PC-3 (cell line): ENCODE measurements around the gene CHRNG.

Experiments
- EZH2 ChIP-seq: fragments of 300-600 bp; sonication (generic); IDR thresholded peaks from one replicate; pipeline ENCODE4 v1.6.1; 2017; ENCODE audit warnings: antibody characterized with exemption, mild to moderate bottlenecking, low read length; ENCODE audit not compliant: unreplicated experiment
- EZH2phosphoT487 ChIP-seq: fragments of 300-600 bp; sonication (generic); IDR thresholded peaks from 2 replicates; pipeline ENCODE4 v1.6.1; 2018; ENCODE audit warnings: mild to moderate bottlenecking, antibody characterized with exemption, low read length, borderline replicate concordance
- TF ChIP-seq, protein P1 (sequence below): fragments of 300-600 bp; sonication (generic); conservative IDR thresholded peaks from 2 replicates; pipeline ENCODE4 v1.5.1; 2017; ENCODE audit warnings: antibody characterized with exemption, low read depth, mild to moderate bottlenecking, low read length

DNA sequence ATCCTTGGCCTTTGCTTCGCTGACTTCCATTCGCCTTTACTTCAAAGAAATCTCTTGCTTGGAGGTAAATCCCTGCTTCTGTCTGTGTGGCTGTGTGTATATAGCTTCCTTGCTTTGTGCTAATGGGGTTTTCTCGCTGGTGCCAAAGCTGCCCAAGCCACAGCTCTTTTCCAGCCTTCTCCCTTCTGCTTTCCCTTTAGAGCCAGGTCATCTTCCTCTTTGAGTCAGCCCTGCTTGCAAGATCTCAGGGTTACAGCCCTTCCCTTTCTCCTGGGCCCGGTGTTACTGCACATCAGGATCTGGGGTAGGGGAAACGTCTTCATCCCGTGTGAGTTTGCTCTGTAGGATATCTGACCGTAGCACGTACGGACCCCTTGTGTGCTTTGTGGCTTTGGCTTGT lies 30.0 kb downstream of the CHRNG start:
- TF ChIP-seq, protein P1, sequence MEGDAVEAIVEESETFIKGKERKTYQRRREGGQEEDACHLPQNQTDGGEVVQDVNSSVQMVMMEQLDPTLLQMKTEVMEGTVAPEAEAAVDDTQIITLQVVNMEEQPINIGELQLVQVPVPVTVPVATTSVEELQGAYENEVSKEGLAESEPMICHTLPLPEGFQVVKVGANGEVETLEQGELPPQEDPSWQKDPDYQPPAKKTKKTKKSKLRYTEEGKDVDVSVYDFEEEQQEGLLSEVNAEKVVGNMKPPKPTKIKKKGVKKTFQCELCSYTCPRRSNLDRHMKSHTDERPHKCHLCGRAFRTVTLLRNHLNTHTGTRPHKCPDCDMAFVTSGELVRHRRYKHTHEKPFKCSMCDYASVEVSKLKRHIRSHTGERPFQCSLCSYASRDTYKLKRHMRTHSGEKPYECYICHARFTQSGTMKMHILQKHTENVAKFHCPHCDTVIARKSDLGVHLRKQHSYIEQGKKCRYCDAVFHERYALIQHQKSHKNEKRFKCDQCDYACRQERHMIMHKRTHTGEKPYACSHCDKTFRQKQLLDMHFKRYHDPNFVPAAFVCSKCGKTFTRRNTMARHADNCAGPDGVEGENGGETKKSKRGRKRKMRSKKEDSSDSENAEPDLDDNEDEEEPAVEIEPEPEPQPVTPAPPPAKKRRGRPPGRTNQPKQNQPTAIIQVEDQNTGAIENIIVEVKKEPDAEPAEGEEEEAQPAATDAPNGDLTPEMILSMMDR, result no peak
- no peak for TF ChIP-seq EZH2
- no peak for TF ChIP-seq EZH2phosphoT487
